PC-3 (cell line): ENCODE measurements around the gene ZNF621. TPM values are rescaled to one million over a fixed set of nuclear protein-coding genes. Genes with fewer than 3 reads are reported as not detected.

ENCODE experiments used
- ATAC-seq: fragments of 200-7000 bp; cut with Tn5 transposase; 2 replicates; pipeline ENCODE4 v1.9.1; 2020; ENCODE audit warnings: mild to moderate bottlenecking, moderate library complexity
- BruUV-seq: library from RNA; stranded (reverse); fragments of 400-500 nt; replicated peaks from 2 replicates; lab custom pipeline; 2021; lab: Mats Ljungman, UMichigan
- CTCF ChIA-PET: fragments of 300-600 bp; sonication (Branson Sonifier 250); formaldehyde crosslinking; loops from one replicate; lab custom pipeline; 2022; ENCODE audit warnings: antibody characterized with exemption; lab: Charles Lee
- POLR2A ChIA-PET: fragments of 300-600 bp; sonication (Branson Sonifier 250); formaldehyde crosslinking; loops from one replicate; lab custom pipeline; 2022; ENCODE audit warnings: antibody characterized with exemption; ENCODE audit not compliant: unreplicated experiment; lab: Charles Lee
- DNase-seq: peaks from one replicate; pipeline ENCODE4 v3.0.0-alpha.2; 2015
- H2AFZ ChIP-seq: fragments of 300-600 bp; sonication (generic); 2 replicates; pipeline ENCODE4 v1.6.0; 2016; ENCODE audit warnings: antibody characterized with exemption, low read length
- H3F3A ChIP-seq: fragments of 300-600 bp; sonication (generic); one replicate; pipeline ENCODE4 v1.6.0; 2017; ENCODE audit warnings: antibody characterized with exemption, low read length, control low read depth, mild to moderate bottlenecking; ENCODE audit not compliant: unreplicated experiment
- H3K27ac ChIP-seq: fragments of 300-600 bp; sonication (generic); 2 replicates; pipeline ENCODE4 v1.5.1; 2016; ENCODE audit warnings: mild to moderate bottlenecking, low read length
- H3K27me3 ChIP-seq: fragments of 300-600 bp; sonication (generic); 2 replicates; pipeline ENCODE4 v1.6.1; 2016; ENCODE audit warnings: low read length, mixed read lengths
- H3K36me3 ChIP-seq: fragments of 300-600 bp; sonication (generic); 2 replicates; pipeline ENCODE4 v1.6.1; 2016; ENCODE audit warnings: low read depth, mixed run types, low read length, mixed read lengths
- H3K4me1 ChIP-seq: fragments of 300-600 bp; sonication (generic); 2 replicates; pipeline ENCODE4 v1.5.1; 2016; ENCODE audit warnings: low read length; ENCODE audit not compliant: insufficient read depth
- H3K4me2 ChIP-seq: fragments of 300-600 bp; sonication (generic); 2 replicates; pipeline ENCODE4 v1.6.0; 2016; ENCODE audit warnings: low read length
- H3K4me3 ChIP-seq: fragments of 300-600 bp; sonication (generic); 2 replicates; pipeline ENCODE4 v1.5.1; 2016; ENCODE audit warnings: mild to moderate bottlenecking, low read length, mixed read lengths
- H3K79me2 ChIP-seq: fragments of 300-600 bp; sonication (generic); 2 replicates; pipeline ENCODE4 v1.6.1; 2017; ENCODE audit warnings: low read length, mixed read lengths
- H3K9ac ChIP-seq: fragments of 300-600 bp; sonication (generic); 2 replicates; pipeline ENCODE4 v1.6.0; 2016; ENCODE audit warnings: mild to moderate bottlenecking, low read length
- H3K9me2 ChIP-seq: fragments of 300-600 bp; sonication (generic); replicated peaks from 2 replicates; pipeline ENCODE4 v1.6.1; 2016; ENCODE audit warnings: mixed run types, low read length, mixed read lengths
- H3K9me3 ChIP-seq: fragments of 300-600 bp; sonication (generic); 2 replicates; pipeline ENCODE4 v1.6.1; 2016; ENCODE audit warnings: low read length, mixed read lengths
- H4K20me1 ChIP-seq: fragments of 300-600 bp; sonication (generic); 2 replicates; pipeline ENCODE4 v1.6.1; 2016; ENCODE audit warnings: low read length, mixed read lengths
- CTCF ChIP-seq: fragments of 300-600 bp; sonication (generic); conservative IDR thresholded peaks from 2 replicates; pipeline ENCODE4 v1.5.1; 2017; ENCODE audit warnings: antibody characterized with exemption, low read depth, mild to moderate bottlenecking, low read length
- EZH2 ChIP-seq: fragments of 300-600 bp; sonication (generic); IDR thresholded peaks from one replicate; pipeline ENCODE4 v1.6.1; 2017; ENCODE audit warnings: antibody characterized with exemption, mild to moderate bottlenecking, low read length; ENCODE audit not compliant: unreplicated experiment
- EZH2phosphoT487 ChIP-seq: fragments of 300-600 bp; sonication (generic); IDR thresholded peaks from 2 replicates; pipeline ENCODE4 v1.6.1; 2018; ENCODE audit warnings: mild to moderate bottlenecking, antibody characterized with exemption, low read length, borderline replicate concordance
- intact Hi-C: fragments of 100-400 bp; cut with micrococcal nuclease; formaldehyde crosslinking; loops from 2 replicates; pipeline ENCODE4 v1.9.0; 2023
- total RNA-seq: library from RNA; depleted of rRNA; stranded (reverse); fragments of >200 nt; gene quantifications from 2 replicates; pipeline ENCODE4 v1.2.3, GENCODE V29; 2014

Gene ZNF621
- total RNA-seq, 1 experiment from 2014 or later, result 17.0 TPM

GRCh38 chr3:40502034-40502433 is 22.7 kb upstream of the ZNF621 start:
- Histone ChIP-seq H3K79me2 (no peaks in the 10 kb centered on the region), H3K4me3 (no peak overlapping the region), H3K4me1 (peaks cover 24% of the 10 kb centered on the region), H3K9ac (no peak overlapping the region), H4K20me1 (no peaks in the 10 kb centered on the region), H3K9me2 (no peaks in the 10 kb centered on the region), H3K27me3 (no peaks in the 10 kb centered on the region), H3K9me3 (no peaks in the 10 kb centered on the region), H3F3A (no peaks in the 10 kb centered on the region), H3K27ac (no peak overlapping the region), H3K36me3 (no peaks in the 10 kb centered on the region), H2AFZ (no peak overlapping the region), H3K4me2 (no peak overlapping the region)
- BruUV-seq, result no TSS peak
- POLR2A ChIA-PET, result no interaction called here
- TF ChIP-seq EZH2phosphoT487, result no peak
- no peak for TF ChIP-seq CTCF
- intact Hi-C loops, result no loop called here
- no peak for DNase-seq
- no peak for ATAC-seq
- CTCF ChIA-PET, result no interaction called here

GRCh38 chr3:40504636-40505430 is 19.9 kb upstream of the ZNF621 start:
- Histone ChIP-seq H3K27me3 (no peaks in the 10 kb centered on the region), H3K4me1 (peaks cover 24% of the 10 kb centered on the region), H3K27ac (peak overlapping the region; percentile 63), H3K79me2 (no peaks in the 10 kb centered on the region), H3K36me3 (no peaks in the 10 kb centered on the region), H3F3A (no peaks in the 10 kb centered on the region), H2AFZ (peak overlapping the region; percentile 89; the same call in 1 of the 2 replicates), H3K4me3 (peak overlapping the region; percentile 72; the same call in 1 of the 2 replicates), H3K9me2 (no peaks in the 10 kb centered on the region), H3K4me2 (peak overlapping the region; percentile 90), H3K9ac (peak overlapping the region; percentile 55), H4K20me1 (no peaks in the 10 kb centered on the region), H3K9me3 (no peaks in the 10 kb centered on the region)
- ChIA-PET POLR2A (interaction anchor here (0.6 kb wide), 2 partner anchors 9 to 45 kb away, joined by 3 to 6 read pairs; no protein-coding TSS in a partner anchor), CTCF (interaction anchor here (1.3 kb wide), 1 partner anchor 53 kb away, joined by 3 read pairs; no protein-coding TSS in a partner anchor)
- ATAC-seq, result peak; percentile 65
- no peak for TF ChIP-seq EZH2phosphoT487
- BruUV-seq, result no TSS peak
- intact Hi-C loops, result loop anchor here (2.0 kb wide), 2 partner anchors 28 to 52 kb away; partner anchors contain the start of gene ZNF619
- DNase-seq, result peak; percentile 97

GRCh38 chr3:40505599-40506462 is 18.9 kb upstream of the ZNF621 start, which contains the start of gene ZNF620:
ZNF620 (plus strand) TSS chr3:40506039; CDS start chr3:40506353, 314 bp downstream.
- ATAC-seq, result peak; percentile 62
- Histone ChIP-seq H3K9me2 (no peaks in the 10 kb centered on the region), H3K27me3 (no peaks in the 10 kb centered on the region), H3K79me2 (no peaks in the 10 kb centered on the region), H3K4me1 (peaks cover 24% of the 10 kb centered on the region), H4K20me1 (no peaks in the 10 kb centered on the region), H3F3A (no peaks in the 10 kb centered on the region), H3K9me3 (no peaks in the 10 kb centered on the region), H3K9ac (peak within 1 kb of the TSS; percentile 55), H3K27ac (peak within 1 kb of the TSS; percentile 63), H3K36me3 (no peaks in the 10 kb centered on the region), H3K4me2 (peak within 1 kb of the TSS; percentile 90), H2AFZ (peak within 1 kb of the TSS; percentile 89), H3K4me3 (peak within 1 kb of the TSS; percentile 72)
- intact Hi-C loops, result loop anchor here (2.0 kb wide), 3 partner anchors 19 to 53 kb away; partner anchors contain the start of genes ZNF619 and ZNF621
- POLR2A ChIA-PET, result interaction anchor here (0.6 kb wide), 3 partner anchors 10 to 46 kb away, joined by 3 to 6 read pairs (median 3); no protein-coding TSS in a partner anchor
- CTCF ChIA-PET, result interaction anchor here (0.6 to 1.3 kb wide), 2 partner anchors 54 to 75 kb away, joined by 3 read pairs; no protein-coding TSS in a partner anchor
- TSS peak; percentile 13 for BruUV-seq
- peak; percentile 69 for DNase-seq
- no peak for TF ChIP-seq EZH2phosphoT487
- no peak for TF ChIP-seq EZH2
- TF ChIP-seq CTCF, result peak; percentile 55
